K562 (cell line): Measurements from ENCODE around the gene TLE3. TPM values are rescaled to one million over a fixed set of nuclear protein-coding genes. Genes with fewer than 3 reads are reported as not detected.

Experiments used
- BDP1 ChIP-seq: IDR thresholded peaks from 3 replicates; pipeline ENCODE4 v1.6.1; 2011; ENCODE audit not compliant: insufficient read length, insufficient read depth
- C11orf30 ChIP-seq: fragments of 450-650 bp; IDR thresholded peaks from 2 replicates; pipeline ENCODE4 v1.6.1; 2016; ENCODE audit warnings: low read depth, mild to moderate bottlenecking
- CREM ChIP-seq: IDR thresholded peaks from 2 replicates; pipeline ENCODE4 v1.6.1; 2014; ENCODE audit warnings: antibody characterized with exemption, low read depth
- KDM4B ChIP-seq, 2 experiments: fragments of 450-650 bp in 1 of 2; sonication (generic) in 1 of 2; IDR thresholded peaks; 2 replicates each; pipeline ENCODE4 v1.6.1; 2016 to 2017; ENCODE audit warnings: borderline replicate concordance in 2 of 2, antibody characterized with exemption in 1 of 2, low read depth in 1 of 2, mild to moderate bottlenecking in 1 of 2
- MTA2 ChIP-seq: fragments of 450-650 bp; IDR thresholded peaks from 2 replicates; pipeline ENCODE4 v1.6.1; 2016; ENCODE audit warnings: low read depth
- NFATC3 ChIP-seq: fragments of 450-650 bp; IDR thresholded peaks from 2 replicates; pipeline ENCODE4 v1.6.1; 2017; ENCODE audit warnings: mild to moderate bottlenecking
- PHF20 ChIP-seq: fragments of 450-650 bp; IDR thresholded peaks from 2 replicates; pipeline ENCODE4 v1.6.1; 2018; ENCODE audit not compliant: partially characterized antibody
- POLR3G ChIP-seq: IDR thresholded peaks from 2 replicates; pipeline ENCODE4 v1.6.1; 2011; ENCODE audit not compliant: insufficient read length, insufficient replicate concordance; ENCODE audit errors: extremely low read depth
- PRMT5 ChIP-seq: sonication (generic); formaldehyde crosslinking; IDR thresholded peaks from 2 replicates; pipeline ENCODE4 v1.5.0; 2020; ENCODE audit warnings: missing genetic modification reagents
- RB1 ChIP-seq: fragments of 450-650 bp; IDR thresholded peaks from 2 replicates; pipeline ENCODE4 v1.6.1; 2017; ENCODE audit warnings: low read depth, mild to moderate bottlenecking
- RBM34 ChIP-seq: fragments of 200-400 bp; formaldehyde crosslinking; IDR thresholded peaks from 2 replicates; pipeline ENCODE4 v1.6.1; 2018; ENCODE audit warnings: low read length, borderline replicate concordance; ENCODE audit not compliant: insufficient read depth
- SMC3 ChIP-seq: conservative IDR thresholded peaks from 2 replicates; pipeline ENCODE4 v1.6.1; 2011; ENCODE audit warnings: low read depth, low read length, improper control_type of control experiment; ENCODE audit not compliant: insufficient read depth
- TAF9B ChIP-seq: fragments of 450-650 bp; IDR thresholded peaks from 2 replicates; pipeline ENCODE4 v1.6.1; 2018; ENCODE audit warnings: mild to moderate bottlenecking; ENCODE audit not compliant: partially characterized antibody
- TAL1 ChIP-seq: fragments of 450-650 bp; IDR thresholded peaks from 2 replicates; pipeline ENCODE4 v1.6.1; 2016; ENCODE audit warnings: mild to moderate bottlenecking
- TARDBP ChIP-seq: fragments of 450-650 bp; IDR thresholded peaks from 2 replicates; pipeline ENCODE4 v1.6.1; 2016
- TCF7L2 ChIP-seq: fragments of 150-350 bp; IDR thresholded peaks from 2 replicates; pipeline ENCODE4 v1.6.1; 2016; ENCODE audit warnings: low read depth, mild to moderate bottlenecking, low read length, moderate library complexity
- ZNF408 ChIP-seq: fragments of 250-450 bp; sonication (Bioruptor Pico); IDR thresholded peaks from 2 replicates; pipeline ENCODE4 v1.4.0; 2020; ENCODE audit warnings: low read depth, mild to moderate bottlenecking, moderate library complexity
- ZNF583 ChIP-seq: fragments of 250-450 bp; sonication (Bioruptor Pico); IDR thresholded peaks from 2 replicates; pipeline ENCODE4 v1.4.0; 2020
- polyA plus RNA-seq, 8 experiments: library from polyadenylated mRNA; depleted of rRNA in 4 of 8; stranded (reverse) in 5 of 8; unstranded in 3 of 8; fragments of >200 nt; fragmentation: Nextera tagmentation in 2 of 8; fragmentation: Illumina TruSeq in 1 of 8; extraction: Ambion mirVana in 2 of 8; extraction: Trizol in 1 of 8; gene quantifications; 2 replicates each; pipeline versions ENCODE4 v1.2.1 to v1.2.3, GENCODE V29; 2011 to 2014; ENCODE audit warnings: inconsistent platforms in 1 of 8, missing spikeins in 1 of 8
- total RNA-seq, 7 experiments: library from RNA; depleted of rRNA in 6 of 7; stranded (reverse); fragments of >200 nt in 6 of 7; fragmentation: Illumina TruSeq in 2 of 7; extraction: Trizol in 2 of 7; gene quantifications; 2 replicates each; pipeline versions ENCODE4 v1.2.1 to v1.2.3, GENCODE V29; 2011 to 2021; ENCODE audit warnings: low replicate concordance in 1 of 7
- TF ChIP-seq, protein P1 (sequence below): fragments of 450-650 bp; formaldehyde crosslinking; IDR thresholded peaks from 2 replicates; pipeline ENCODE4 v1.4.0; 2020; ENCODE audit warnings: mild to moderate bottlenecking, moderate library complexity
- TF ChIP-seq, protein P2 (sequence below): fragments of 200-800 bp; sonication (Bioruptor generic); IDR thresholded peaks from 2 replicates; pipeline ENCODE4 v1.6.1; 2017; ENCODE audit warnings: missing genetic modification characterization, missing compliant biosample characterization
- TF ChIP-seq, protein P3 (sequence below): sonication (generic); formaldehyde crosslinking; IDR thresholded peaks from 2 replicates; pipeline ENCODE4 v1.8.0; 2022; ENCODE audit warnings: mild to moderate bottlenecking, missing genetic modification reagents
- TF ChIP-seq, protein P4 (sequence below), 2 experiments: fragments of 450-650 bp in 1 of 2; IDR thresholded peaks; 2 replicates each; pipeline ENCODE4 v1.6.1; 2011 to 2017; ENCODE audit warnings: low read depth in 2 of 2, antibody characterized with exemption in 1 of 2, borderline replicate concordance in 1 of 2, low read length in 1 of 2, mild to moderate bottlenecking in 1 of 2, mixed read lengths in 1 of 2; ENCODE audit not compliant: control insufficient read depth in 1 of 2

Gene TLE3
- total and polyA plus RNA-seq, 9 of the 15 experiments (the other 6 are each of a cell fraction or from before 2014, with no cell fraction given), result 1.5 to 84.2 (median 14.1) TPM

DNA sequence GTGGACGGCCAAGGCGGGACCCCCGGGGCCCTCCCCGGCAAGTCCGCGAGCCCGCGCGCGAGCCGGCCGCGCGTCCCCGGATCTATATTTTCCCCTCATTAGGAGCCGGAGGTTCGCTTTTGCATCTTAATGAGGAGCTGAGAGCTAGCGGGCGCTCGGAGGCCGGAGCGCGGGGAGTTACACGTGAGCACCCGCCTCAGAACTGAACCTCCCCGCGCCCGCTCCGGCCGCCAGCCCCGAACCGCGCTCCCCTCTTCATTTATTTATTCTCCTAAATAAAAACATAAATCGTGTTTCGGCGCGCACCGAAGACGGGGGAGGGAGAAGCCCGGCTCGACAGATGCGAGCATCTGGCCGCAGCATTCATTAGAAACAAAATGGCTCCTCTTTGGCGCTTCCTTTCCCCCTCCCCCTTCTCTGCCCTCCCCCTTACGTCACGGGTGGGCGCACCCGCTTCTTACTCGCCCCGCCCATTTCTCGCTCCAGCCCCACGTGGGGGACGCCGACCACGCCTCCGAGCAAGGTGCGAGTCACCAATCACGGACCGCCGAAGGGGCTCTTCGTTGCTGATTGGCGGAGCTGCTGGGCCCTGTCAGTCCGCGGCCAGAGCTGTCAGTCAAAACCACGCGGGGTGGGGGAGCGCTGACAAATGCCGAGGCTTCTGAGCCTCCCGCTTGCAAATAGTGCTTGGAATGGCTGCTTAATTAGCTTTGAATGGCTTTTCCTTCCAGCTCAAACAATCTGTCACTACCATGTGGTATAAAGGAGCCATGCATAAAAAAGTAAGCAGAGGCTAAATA, 1.6 kb upstream of the TLE3 start (continued):
- TF ChIP-seq, protein P1, sequence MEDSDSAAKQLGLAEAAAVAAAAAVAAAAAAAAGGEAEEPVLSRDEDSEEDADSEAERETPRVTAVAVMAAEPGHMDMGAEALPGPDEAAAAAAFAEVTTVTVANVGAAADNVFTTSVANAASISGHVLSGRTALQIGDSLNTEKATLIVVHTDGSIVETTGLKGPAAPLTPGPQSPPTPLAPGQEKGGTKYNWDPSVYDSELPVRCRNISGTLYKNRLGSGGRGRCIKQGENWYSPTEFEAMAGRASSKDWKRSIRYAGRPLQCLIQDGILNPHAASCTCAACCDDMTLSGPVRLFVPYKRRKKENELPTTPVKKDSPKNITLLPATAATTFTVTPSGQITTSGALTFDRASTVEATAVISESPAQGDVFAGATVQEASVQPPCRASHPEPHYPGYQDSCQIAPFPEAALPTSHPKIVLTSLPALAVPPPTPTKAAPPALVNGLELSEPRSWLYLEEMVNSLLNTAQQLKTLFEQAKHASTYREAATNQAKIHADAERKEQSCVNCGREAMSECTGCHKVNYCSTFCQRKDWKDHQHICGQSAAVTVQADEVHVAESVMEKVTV (CRISPR knock-in tag), result no peak
- TF ChIP-seq, protein P2, sequence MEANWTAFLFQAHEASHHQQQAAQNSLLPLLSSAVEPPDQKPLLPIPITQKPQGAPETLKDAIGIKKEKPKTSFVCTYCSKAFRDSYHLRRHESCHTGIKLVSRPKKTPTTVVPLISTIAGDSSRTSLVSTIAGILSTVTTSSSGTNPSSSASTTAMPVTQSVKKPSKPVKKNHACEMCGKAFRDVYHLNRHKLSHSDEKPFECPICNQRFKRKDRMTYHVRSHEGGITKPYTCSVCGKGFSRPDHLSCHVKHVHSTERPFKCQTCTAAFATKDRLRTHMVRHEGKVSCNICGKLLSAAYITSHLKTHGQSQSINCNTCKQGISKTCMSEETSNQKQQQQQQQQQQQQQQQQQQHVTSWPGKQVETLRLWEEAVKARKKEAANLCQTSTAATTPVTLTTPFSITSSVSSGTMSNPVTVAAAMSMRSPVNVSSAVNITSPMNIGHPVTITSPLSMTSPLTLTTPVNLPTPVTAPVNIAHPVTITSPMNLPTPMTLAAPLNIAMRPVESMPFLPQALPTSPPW (CRISPR knock-in tag), result peak; percentile 82
- TF ChIP-seq SMC3 (no peak), ZNF583 (CRISPR knock-in tag) (no peak), PHF20 (no peak), TARDBP (no peak), POLR3G (no peak), ZNF408 (CRISPR knock-in tag) (no peak), BDP1 (no peak), CREM (peak; percentile 90), NFATC3 (no peak), MTA2 (no peak), KDM4B (IDR thresholded peaks at IDR 0.05; ENCODE audit: borderline replicate concordance in 2 of 2, low read depth in 1 of 2) (no peak; a peak in 1 of 4 replicates), PRMT5 (CRISPR knock-in tag) (no peak), TAL1 (no peak), RBM34 (no peak), C11orf30 (no peak), TAF9B (peak; percentile 87), RB1 (no peak), TCF7L2 (no peak)
- TF ChIP-seq, protein P3, sequence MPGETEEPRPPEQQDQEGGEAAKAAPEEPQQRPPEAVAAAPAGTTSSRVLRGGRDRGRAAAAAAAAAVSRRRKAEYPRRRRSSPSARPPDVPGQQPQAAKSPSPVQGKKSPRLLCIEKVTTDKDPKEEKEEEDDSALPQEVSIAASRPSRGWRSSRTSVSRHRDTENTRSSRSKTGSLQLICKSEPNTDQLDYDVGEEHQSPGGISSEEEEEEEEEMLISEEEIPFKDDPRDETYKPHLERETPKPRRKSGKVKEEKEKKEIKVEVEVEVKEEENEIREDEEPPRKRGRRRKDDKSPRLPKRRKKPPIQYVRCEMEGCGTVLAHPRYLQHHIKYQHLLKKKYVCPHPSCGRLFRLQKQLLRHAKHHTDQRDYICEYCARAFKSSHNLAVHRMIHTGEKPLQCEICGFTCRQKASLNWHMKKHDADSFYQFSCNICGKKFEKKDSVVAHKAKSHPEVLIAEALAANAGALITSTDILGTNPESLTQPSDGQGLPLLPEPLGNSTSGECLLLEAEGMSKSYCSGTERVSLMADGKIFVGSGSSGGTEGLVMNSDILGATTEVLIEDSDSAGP (CRISPR knock-in tag), result no peak
- TF ChIP-seq, protein P4, sequence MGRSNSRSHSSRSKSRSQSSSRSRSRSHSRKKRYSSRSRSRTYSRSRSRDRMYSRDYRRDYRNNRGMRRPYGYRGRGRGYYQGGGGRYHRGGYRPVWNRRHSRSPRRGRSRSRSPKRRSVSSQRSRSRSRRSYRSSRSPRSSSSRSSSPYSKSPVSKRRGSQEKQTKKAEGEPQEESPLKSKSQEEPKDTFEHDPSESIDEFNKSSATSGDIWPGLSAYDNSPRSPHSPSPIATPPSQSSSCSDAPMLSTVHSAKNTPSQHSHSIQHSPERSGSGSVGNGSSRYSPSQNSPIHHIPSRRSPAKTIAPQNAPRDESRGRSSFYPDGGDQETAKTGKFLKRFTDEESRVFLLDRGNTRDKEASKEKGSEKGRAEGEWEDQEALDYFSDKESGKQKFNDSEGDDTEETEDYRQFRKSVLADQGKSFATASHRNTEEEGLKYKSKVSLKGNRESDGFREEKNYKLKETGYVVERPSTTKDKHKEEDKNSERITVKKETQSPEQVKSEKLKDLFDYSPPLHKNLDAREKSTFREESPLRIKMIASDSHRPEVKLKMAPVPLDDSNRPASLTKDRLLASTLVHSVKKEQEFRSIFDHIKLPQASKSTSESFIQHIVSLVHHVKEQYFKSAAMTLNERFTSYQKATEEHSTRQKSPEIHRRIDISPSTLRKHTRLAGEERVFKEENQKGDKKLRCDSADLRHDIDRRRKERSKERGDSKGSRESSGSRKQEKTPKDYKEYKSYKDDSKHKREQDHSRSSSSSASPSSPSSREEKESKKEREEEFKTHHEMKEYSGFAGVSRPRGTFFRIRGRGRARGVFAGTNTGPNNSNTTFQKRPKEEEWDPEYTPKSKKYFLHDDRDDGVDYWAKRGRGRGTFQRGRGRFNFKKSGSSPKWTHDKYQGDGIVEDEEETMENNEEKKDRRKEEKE (IDR thresholded peaks at IDR 0.05; ENCODE audit: borderline replicate concordance in 1 of 2, control insufficient read depth in 1 of 2, low read depth in 2 of 2, low read length in 1 of 2), result no peak
